ENCODE measurements around the gene ITPK1.

Gene ITPK1

DNA sequence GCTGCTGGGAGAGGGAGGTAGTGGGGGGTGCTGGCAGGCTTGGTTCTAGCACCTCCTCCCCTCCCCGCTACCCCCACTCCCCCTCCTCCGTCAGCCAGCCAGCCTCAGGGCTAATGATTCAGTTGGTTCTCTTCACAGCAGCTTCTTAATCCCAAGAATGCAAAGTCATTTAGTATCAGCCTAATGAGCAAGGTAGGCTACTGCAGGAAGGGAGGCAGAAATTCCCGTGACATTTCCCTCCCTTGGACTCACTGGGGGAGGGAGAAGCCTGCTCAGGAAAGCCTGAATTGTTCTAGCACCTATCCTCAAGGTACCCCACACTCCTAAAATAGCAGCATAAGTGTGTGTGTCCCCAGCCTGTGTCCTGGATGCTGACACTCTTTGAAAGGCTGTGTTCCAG is 29.8 kb downstream of the ITPK1 start:
- no peak for DNase-seq (ENCODE audit: low read depth in 1 of 2, low spot score in 1 of 2)

DNA sequence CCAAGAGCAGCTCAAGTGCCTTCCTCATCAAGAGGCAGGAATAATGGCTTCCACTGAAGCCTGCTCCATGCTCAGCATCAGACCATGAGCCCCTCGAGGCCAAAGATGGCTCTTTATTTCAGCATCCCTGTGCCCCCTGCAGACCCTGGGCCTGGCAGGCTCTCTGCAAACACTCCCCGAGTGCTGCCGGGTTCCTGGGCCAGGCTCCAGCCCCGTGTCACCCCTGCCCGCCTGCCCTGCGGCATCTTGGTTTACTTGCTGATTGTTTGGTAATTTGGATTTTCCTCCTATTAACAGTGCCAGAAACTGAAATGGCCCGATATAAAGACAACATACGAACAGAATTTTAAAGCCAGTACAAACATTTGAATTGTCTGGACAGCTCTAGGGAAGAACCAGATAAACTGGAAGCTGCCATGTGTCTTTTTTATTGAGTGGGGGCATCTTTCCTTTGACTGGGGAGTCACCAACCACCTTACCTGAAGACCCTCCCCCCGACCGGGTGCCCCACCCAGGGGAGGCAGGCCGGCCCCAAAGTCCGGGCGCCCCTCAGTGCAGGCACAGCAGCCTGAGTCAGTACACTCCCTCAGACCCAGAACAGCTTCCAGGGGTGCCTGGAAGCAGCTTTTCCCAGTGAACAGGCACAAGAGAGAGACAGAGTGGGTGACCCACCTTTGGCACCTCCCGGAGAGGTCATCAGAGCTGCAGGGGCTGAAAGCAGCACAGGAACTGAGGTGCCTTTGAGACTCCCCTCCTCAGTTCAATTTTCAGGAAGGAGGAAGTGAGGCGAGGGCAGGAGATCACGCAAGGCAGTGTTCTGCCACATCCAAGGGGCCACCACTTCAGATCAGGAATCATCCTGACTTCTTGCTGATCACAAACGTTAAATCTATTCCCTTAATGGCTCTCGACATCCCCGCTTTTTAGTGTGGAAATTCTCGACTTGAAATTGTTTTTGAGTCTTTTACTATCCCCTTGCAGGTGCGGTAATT is 30.6 kb downstream of the ITPK1 start:
- no peak for DNase-seq (ENCODE audit: low read depth in 1 of 2, low spot score in 1 of 2)

DNA sequence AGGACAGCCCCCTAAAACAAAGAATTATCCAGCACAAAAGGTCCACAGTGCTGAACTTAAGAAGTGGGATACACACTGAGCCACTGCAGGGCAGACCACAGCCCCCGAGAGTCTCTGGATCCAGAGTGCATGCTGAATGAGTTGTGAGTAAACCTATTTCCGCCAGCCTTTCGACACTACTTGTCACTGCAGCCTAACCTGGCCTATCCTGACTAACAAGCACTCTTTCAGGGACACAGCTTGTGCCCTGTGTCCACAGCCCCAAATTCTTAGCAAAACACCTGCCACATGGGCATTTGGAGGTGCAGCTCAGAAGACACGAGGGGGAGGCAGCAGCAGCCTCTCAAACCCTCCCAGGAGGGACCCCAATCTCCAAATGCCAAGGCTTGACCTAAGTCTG is 31.3 kb downstream of the ITPK1 start:
- no peak for DNase-seq (ENCODE audit: low read depth in 1 of 2, low spot score in 1 of 2)

GRCh38 chr14:93083917-93084316 is 31.8 kb downstream of the ITPK1 start:
- DNase-seq (ENCODE audit: low read depth in 1 of 2, low spot score in 1 of 2), result no peak

- no peak for DNase-seq (ENCODE audit: low read depth in 1 of 2, low spot score in 1 of 2)
Observed at GRCh38 chr14:93082576-93083001, 33.1 kb downstream of the ITPK1 start.

DNA sequence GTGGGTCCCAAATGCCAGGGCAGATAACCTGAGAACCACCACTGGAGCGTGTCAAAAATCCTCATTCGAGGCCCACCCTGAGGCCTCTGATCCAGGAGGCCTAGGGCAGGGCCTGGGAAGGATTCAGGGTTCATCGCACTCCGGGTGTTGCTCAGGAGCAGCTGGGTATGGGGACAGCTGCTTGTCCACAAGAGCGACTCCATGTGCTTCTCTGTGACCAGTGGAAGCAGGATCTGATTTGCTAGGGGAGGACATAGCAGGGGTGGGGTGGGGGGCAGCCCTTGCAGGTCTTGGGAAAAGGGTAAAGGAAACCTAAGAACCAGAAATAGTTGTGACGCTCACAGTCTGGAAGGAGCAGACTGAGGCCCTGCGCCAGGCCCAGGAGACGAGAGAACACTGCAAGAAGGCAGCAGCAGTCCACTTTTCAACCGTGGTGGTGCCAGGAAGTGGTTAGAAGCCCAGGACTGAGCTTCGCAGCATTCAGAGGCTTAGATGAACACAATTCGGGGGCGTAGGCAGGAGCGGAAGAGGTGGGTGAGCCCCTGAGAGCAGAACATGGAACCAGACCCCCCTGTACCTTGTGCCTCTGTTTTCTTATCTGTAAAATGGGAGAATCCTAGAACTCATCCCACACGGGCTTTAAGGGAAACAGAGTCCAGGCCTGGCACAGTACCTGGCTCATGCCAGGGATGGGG is 33.7 kb downstream of the ITPK1 start:
- DNase-seq (ENCODE audit: low read depth in 1 of 2, low spot score in 1 of 2), result no peak

GRCh38 chr14:93079865-93080403 is 35.8 kb downstream of the ITPK1 start:
- no peak for DNase-seq (ENCODE audit: low read depth in 1 of 2, low spot score in 1 of 2)

DNA sequence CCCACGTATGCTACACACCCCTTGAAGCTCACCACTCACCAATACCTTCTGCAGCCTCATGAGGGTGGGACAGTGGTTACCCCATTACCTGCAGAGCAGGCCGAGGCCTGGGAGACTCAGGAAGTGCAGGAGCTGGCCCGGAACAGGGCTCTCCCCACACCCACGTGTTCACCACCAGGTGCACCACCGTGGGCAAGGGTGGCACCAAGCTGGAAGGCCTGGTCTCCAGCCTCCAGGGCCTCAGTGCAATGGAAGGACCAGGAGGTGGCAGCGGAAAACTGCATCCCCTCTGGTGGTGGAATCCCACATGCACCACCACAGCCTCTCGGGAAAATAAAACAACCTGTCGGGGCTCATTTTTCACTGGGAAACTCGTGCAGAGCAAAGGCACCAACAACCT is 36.4 kb downstream of the ITPK1 start:
- no peak for DNase-seq (ENCODE audit: low read depth in 1 of 2, low spot score in 1 of 2)

DNA sequence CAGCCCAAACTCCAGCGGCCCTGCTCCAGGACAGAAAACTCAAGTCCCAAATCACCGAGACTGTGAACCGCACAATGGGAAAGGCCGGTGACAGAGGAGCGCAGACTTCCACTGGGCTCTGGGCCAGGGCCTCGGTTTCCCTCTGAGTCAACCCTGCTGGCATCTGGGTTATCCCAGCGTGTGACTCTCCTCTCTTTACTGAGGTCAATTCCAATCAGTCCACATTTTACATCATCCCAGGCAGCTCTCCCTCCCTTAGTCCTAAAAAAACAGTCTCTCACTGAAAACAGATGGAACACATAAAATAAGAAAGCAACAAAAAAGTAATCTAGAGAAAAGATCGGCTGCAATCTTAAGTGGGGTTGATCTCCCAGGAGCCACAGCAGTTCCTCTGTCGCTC is 36.9 kb downstream of the ITPK1 start:
- no peak for DNase-seq (ENCODE audit: low read depth in 1 of 2, low spot score in 1 of 2)

- DNase-seq (ENCODE audit: low read depth in 1 of 2, low spot score in 1 of 2), result no peak
Observed at GRCh38 chr14:93076755-93077154, 39.0 kb downstream of the ITPK1 start.

- DNase-seq (ENCODE audit: low read depth in 1 of 2, low spot score in 1 of 2), result no peak
Observed at GRCh38 chr14:93075891-93076290, 39.8 kb downstream of the ITPK1 start.

- no peak for DNase-seq (ENCODE audit: low read depth in 1 of 2, low spot score in 1 of 2)
Observed at GRCh38 chr14:93073910-93074769, 41.6 kb downstream of the ITPK1 start.

DNA sequence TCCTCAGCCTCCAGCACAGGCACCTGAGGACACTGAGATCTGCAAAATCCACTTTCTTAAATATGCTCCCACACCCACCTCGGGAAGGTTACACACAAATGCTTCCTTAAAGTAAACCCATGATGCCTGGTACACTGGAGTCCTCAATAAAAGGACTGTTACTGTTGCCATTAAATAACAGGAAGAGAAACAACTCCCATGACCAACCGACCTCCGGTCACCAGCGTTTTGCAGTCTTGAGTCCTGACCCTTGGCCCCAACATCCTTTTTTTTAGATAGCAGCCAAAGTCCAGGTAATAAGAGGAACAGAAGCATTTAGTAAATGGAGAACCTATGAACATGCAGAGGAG is 42.4 kb downstream of the ITPK1 start:
- DNase-seq (ENCODE audit: low read depth in 1 of 2, low spot score in 1 of 2), result no peak

DNA sequence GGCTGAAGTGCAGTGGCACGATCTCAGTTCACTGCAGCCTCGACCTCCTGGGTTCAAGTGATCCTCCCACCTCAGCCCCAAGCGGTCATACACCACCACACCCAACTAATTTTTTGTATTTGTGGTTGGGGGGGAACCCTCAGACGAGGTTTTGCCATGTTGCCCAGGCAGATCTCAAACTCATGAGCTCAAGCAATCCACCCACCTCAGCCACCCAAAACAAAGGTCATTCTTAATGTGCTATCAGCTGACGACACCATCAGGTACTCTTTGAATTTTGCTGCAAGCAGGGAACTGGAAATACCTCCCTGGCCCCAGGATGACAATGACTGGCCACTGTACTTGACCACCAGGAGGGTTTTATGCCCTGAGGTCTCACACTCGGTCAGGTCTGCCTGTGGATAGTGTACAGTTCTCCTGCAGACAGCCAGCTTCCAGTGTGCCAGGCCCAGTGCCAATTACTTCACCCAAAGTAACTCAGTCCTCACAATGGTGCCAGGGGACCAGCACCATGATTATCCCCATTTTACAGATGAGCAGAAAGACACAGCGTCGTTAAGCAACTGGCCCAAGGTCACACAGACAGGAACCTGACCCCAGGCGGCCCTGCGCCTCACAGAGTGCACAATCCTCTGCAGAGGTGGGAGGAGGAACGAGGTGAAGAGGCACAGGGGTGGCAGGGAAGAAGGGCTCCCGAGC is 42.9 kb downstream of the ITPK1 start:
- DNase-seq (ENCODE audit: low read depth in 1 of 2, low spot score in 1 of 2), result no peak

DNA sequence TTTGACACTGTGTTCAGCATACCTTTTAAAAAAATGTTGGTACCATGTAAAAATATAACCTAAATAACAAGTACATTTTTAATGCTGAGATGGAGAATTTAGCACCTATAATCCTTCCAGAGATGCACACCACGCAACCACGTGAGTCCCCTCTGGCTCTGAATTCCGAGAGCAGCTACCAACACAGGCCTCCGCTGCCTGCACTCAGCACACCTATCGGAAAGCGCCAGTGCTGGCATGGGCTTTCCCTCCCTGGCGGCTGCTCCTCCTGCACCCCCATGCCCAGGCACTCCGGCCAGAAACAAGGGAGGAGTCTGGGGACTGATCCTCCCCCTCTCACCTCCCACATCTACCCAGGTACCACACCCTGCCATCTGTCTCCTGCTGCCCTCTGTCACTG is 47.0 kb downstream of the ITPK1 start:
- DNase-seq (ENCODE audit: low read depth in 1 of 2, low spot score in 1 of 2), result no peak

DNA sequence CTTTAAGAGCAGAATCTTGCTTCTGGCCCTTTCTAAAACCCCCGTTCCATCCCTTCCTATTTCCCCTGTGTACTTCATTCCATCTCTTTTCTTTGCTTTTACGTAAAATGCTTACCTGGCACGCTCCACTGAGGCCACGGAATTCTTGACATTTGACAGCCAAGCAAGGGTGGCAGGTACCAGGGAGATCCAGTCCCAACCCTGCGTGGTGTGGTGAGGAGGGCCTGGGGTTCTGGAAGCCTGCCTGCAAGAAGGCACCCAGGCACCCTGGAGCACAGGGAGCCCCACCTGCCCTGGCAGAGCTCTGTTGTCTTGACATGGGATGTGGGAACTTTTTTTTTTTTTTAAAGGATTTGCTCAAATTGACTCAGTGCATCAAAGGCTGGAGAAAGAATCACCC is 48.6 kb downstream of the ITPK1 start:
- no peak for DNase-seq (ENCODE audit: low read depth in 1 of 2, low spot score in 1 of 2)

GRCh38 chr14:93065272-93065730 is 50.4 kb downstream of the ITPK1 start:
- DNase-seq (ENCODE audit: low read depth in 1 of 2, low spot score in 1 of 2), result no peak

DNA sequence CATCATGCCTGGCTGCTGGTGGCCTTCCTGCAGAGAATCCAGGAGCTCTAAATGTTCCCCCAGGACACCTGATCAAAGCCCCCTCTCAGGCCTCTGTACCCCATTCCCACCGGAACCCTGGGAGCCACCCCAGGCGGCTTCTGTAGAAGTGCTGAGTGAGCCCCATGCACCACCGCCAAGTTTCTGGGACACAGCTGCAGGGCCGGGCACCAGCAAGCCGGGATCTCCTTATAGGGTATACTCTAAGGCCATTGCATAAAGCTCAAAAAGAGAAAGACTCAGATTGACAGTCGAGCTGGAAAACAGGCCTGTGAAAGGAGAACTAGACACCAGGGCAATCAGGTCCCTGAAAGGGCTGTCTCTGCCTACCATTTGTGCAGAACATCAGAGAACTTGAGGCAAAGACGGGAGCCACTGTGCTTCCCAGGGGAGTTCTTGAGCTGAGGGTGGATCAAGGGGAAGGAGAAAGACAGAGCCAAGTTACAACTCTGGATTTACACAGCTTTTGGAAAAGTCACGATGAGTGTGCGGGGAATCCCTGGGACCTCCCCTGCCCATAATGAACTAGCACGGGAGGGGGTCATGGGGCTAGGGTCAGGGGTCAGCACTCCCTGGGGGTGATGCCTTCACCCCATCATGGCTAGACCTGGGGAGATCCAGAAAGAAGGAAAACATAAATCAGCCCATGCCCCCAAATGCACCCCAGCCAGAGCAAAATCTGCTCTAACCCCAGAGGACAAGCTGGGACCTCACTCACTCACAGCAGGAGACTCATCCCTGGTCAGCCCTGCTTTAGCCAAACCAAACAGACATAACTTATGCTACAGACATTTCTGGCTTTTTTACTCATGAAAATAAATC is 51.1 kb downstream of the ITPK1 start:
- no peak for DNase-seq (ENCODE audit: low read depth in 1 of 2, low spot score in 1 of 2)

- no peak for DNase-seq (ENCODE audit: low read depth in 1 of 2, low spot score in 1 of 2)
Observed at GRCh38 chr14:93063393-93063792, 52.3 kb downstream of the ITPK1 start.

DNA sequence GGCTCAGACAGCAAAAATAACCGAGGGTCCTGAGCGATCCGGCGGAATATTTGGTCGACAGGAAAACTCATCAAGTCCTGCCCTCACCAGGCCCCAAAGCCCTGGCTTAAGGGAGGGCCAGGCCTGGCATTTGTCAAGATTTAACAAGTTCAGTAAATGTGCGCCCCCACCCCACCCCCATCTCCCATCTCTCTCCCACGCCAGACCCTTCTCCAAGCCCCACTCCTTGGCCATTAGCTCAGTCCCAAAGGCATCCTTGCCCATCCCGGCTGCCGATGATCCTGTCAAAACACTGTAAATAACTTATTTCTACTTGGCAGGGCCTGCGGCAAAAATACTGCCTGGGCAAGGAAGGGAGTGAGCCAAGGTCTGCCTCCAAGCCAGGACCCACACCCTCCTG is 52.8 kb downstream of the ITPK1 start:
- DNase-seq (ENCODE audit: low read depth in 1 of 2, low spot score in 1 of 2), result no peak

All from activated CD4-positive, alpha-beta T cell treated with anti-CD3 and anti-CD28 coated beads, Interleukin-2, amount 50 U/mL, for 24 hours (primary cell).